ENCODE data around the gene LMAN2L.

LMAN2L gene

DNA sequence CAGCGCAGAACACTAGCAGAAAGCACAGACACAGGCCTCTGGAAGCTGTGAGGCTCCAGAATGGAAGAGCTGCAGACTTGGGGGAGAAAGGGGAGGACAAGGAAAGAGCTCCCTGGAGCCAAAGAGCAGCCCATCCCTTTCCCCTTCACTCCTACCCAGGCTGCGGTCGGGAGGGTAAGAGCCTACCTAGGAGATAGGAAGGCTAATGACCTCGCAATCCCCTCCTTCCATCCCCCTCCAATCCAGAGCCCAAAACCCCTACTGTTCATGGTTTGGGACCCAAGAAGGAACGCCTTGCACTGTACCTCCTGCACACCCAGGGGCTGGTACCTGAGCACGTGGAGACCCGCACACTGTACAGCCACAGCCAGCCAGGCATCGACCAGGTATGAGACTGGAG lies 39.8 kb downstream of the LMAN2L start:
- TF ChIP-seq, protein P1, sequence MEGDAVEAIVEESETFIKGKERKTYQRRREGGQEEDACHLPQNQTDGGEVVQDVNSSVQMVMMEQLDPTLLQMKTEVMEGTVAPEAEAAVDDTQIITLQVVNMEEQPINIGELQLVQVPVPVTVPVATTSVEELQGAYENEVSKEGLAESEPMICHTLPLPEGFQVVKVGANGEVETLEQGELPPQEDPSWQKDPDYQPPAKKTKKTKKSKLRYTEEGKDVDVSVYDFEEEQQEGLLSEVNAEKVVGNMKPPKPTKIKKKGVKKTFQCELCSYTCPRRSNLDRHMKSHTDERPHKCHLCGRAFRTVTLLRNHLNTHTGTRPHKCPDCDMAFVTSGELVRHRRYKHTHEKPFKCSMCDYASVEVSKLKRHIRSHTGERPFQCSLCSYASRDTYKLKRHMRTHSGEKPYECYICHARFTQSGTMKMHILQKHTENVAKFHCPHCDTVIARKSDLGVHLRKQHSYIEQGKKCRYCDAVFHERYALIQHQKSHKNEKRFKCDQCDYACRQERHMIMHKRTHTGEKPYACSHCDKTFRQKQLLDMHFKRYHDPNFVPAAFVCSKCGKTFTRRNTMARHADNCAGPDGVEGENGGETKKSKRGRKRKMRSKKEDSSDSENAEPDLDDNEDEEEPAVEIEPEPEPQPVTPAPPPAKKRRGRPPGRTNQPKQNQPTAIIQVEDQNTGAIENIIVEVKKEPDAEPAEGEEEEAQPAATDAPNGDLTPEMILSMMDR (IDR thresholded peaks at IDR 0.05; ENCODE audit: extremely low read depth, insufficient read depth, missing control alignments), result no peak
- in situ Hi-C loops (cut with MboI; ENCODE audit: low pct_unique_long_range_greater_than_20kb, low sequenced_read_pairs, unreplicated experiment), result no loop called here
- DNase-seq (ENCODE audit: low spot score), result no peak

DNA sequence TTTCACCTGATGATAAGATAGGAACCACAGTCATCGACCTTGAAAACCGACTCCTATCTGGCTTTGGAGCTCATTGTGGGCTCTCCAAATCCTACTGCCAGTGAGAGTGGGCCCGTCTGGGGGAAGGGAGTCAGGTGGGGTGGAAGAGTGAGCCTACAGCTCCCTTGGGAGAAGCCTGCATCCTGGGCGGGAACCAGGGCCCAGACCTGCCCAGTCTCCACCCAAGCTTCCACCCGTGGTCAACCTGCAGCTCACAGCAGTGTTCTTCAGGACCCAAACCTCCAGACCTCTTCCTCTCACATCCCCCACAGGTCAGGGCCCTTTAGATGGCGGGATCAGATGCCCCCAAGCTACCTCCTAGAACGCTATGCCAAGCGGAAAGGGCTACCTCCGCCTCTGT lies 40.2 kb downstream of the LMAN2L start:
- TF ChIP-seq, protein P1 (IDR thresholded peaks at IDR 0.05; ENCODE audit: extremely low read depth, insufficient read depth, missing control alignments), result no peak
- in situ Hi-C loops (cut with MboI; ENCODE audit: low pct_unique_long_range_greater_than_20kb, low sequenced_read_pairs, unreplicated experiment), result no loop called here
- DNase-seq (ENCODE audit: low spot score), result no peak

- TF ChIP-seq, protein P1 (IDR thresholded peaks at IDR 0.05; ENCODE audit: extremely low read depth, insufficient read depth, missing control alignments), result no peak
- in situ Hi-C loops (cut with MboI; ENCODE audit: low pct_unique_long_range_greater_than_20kb, low sequenced_read_pairs, unreplicated experiment), result no loop called here
- DNase-seq (ENCODE audit: low spot score), result no peak
Measured at GRCh38 chr2:96699021-96699420, 40.8 kb downstream of the LMAN2L start.

- TF ChIP-seq, protein P1 (IDR thresholded peaks at IDR 0.05; ENCODE audit: extremely low read depth, insufficient read depth, missing control alignments), result no peak
- DNase-seq (ENCODE audit: low spot score), result no peak
- in situ Hi-C loops (cut with MboI; ENCODE audit: low pct_unique_long_range_greater_than_20kb, low sequenced_read_pairs, unreplicated experiment), result no loop called here
Measured at GRCh38 chr2:96698221-96698861, 41.5 kb downstream of the LMAN2L start.

DNA sequence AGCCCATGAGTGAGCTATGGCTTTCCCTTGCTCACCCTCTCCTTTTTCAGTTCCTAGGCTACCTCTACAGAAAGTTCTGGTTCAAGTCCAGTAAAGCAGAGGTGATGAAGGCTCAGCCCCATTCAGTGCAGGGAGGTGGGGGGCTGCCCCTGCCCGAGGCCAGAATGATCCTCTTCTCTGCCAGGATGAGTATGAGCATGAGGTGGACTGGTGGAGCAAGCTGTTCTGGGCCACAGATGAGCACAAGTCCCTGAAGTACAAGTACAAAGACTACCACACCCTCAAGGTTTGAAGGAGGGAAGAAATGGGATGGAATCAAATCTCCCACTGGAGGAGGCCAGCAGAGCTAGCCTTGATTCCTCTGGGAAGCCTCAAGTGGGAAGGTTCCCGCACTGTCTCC lies 42.4 kb downstream of the LMAN2L start:
- TF ChIP-seq, protein P1 (IDR thresholded peaks at IDR 0.05; ENCODE audit: extremely low read depth, insufficient read depth, missing control alignments), result no peak
- DNase-seq (ENCODE audit: low spot score), result no peak
- in situ Hi-C loops (cut with MboI; ENCODE audit: low pct_unique_long_range_greater_than_20kb, low sequenced_read_pairs, unreplicated experiment), result no loop called here

DNA sequence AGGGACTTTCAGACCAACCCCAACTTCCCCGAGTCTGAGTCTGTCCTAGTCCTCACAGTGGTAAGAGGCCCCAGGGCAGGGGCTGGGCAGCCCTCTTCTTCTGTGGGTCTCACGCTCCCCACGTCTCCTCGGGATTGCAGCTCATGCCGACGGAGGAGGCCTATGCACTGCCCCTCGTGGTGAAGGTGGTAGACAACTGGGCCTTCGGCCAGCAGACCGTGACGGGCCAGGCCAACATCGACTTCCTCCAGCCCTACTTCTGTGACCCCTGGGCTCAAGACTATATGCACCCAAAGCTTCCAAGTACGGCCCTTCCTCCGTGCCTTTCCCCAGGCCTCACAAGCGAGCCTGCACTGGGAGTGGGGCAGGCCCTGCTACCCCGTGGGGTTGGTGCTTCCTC lies 44.3 kb downstream of the LMAN2L start:
- no peak for DNase-seq (ENCODE audit: low spot score)
- in situ Hi-C loops (cut with MboI; ENCODE audit: low pct_unique_long_range_greater_than_20kb, low sequenced_read_pairs, unreplicated experiment), result no loop called here
- TF ChIP-seq, protein P1 (IDR thresholded peaks at IDR 0.05; ENCODE audit: extremely low read depth, insufficient read depth, missing control alignments), result no peak

Data from GM13977 (cell line).